Lung microvascular endothelial cell (primary cell): Measurements from ENCODE around the gene BEGAIN. TPM values are rescaled to one million over a fixed set of nuclear protein-coding genes. Genes with fewer than 3 reads are reported as not detected.

Experiments
- DNase-seq, 2 donors: peaks; one replicate each; pipeline versions ENCODE4 v3.0.0 to v3.0.0-alpha.2; 2010; ENCODE audit warnings: low read depth in 2 of 2
- total RNA-seq: library from RNA; depleted of rRNA; stranded (reverse); fragments of >200 nt; gene quantifications from 2 replicates; pipeline ENCODE4 v1.2.1, GENCODE V29; 2014

The BEGAIN gene
- total RNA-seq, 1 donor from 2014 or later = 0.20 TPM

GRCh38 chr14:100615736-100616695 lies 28.8 kb upstream of the BEGAIN start:
- DNase-seq = no peak

- DNase-seq = no peak
Measured at GRCh38 chr14:100614803-100615202, 27.6 kb upstream of the BEGAIN start.

- DNase-seq = no peak
Measured at GRCh38 chr14:100612986-100613385, 25.8 kb upstream of the BEGAIN start.

- DNase-seq = no peak
Measured at GRCh38 chr14:100611811-100612480, 24.7 kb upstream of the BEGAIN start.

GRCh38 chr14:100610511-100611217 lies 23.4 kb upstream of the BEGAIN start:
- no peak for DNase-seq

GRCh38 chr14:100609941-100610391 lies 22.7 kb upstream of the BEGAIN start:
- no peak for DNase-seq

- no peak for DNase-seq
Measured at GRCh38 chr14:100609331-100609870, 22.2 kb upstream of the BEGAIN start.

GRCh38 chr14:100608586-100609330 lies 21.5 kb upstream of the BEGAIN start:
- no peak for DNase-seq

GRCh38 chr14:100608064-100608463 lies 20.8 kb upstream of the BEGAIN start:
- DNase-seq = no peak

- no peak for DNase-seq
Measured at GRCh38 chr14:100607611-100607956, 20.4 kb upstream of the BEGAIN start.

- no peak for DNase-seq
Measured at GRCh38 chr14:100606687-100607610, 19.7 kb upstream of the BEGAIN start.

- no peak for DNase-seq
Measured at GRCh38 chr14:100605706-100606686, 18.8 kb upstream of the BEGAIN start.

GRCh38 chr14:100605230-100605629 lies 18.0 kb upstream of the BEGAIN start:
- no peak for DNase-seq

- DNase-seq = no peak
Measured at GRCh38 chr14:100604709-100605108, 17.5 kb upstream of the BEGAIN start.

- DNase-seq = no peak
Measured at GRCh38 chr14:100604121-100604501, 16.9 kb upstream of the BEGAIN start.

GRCh38 chr14:100603341-100604120 lies 16.3 kb upstream of the BEGAIN start:
- DNase-seq = no peak

- DNase-seq = no peak
Measured at GRCh38 chr14:100602621-100603230, 15.5 kb upstream of the BEGAIN start.

- no peak for DNase-seq
Measured at GRCh38 chr14:100601914-100602313, 14.7 kb upstream of the BEGAIN start.
